ENCODE results near the gene RASSF3.

GRCh38 chr12:64713376-64713775 is 103.1 kb downstream of the RASSF3 start:
- no peak for TF ChIP-seq CTCF (IDR thresholded peaks at IDR 0.05)
- no peak for TF ChIP-seq POLR2A (IDR thresholded peaks at IDR 0.05)

All from body of pancreas (tissue), 4 donors.